ENCODE data around the gene POU6F2. TPM values are rescaled to one million over a fixed set of nuclear protein-coding genes. Genes with fewer than 3 reads are reported as not detected.

POU6F2 gene
- total and polyA plus RNA-seq, 2 experiments from 2014 or later: not detected

DNA sequence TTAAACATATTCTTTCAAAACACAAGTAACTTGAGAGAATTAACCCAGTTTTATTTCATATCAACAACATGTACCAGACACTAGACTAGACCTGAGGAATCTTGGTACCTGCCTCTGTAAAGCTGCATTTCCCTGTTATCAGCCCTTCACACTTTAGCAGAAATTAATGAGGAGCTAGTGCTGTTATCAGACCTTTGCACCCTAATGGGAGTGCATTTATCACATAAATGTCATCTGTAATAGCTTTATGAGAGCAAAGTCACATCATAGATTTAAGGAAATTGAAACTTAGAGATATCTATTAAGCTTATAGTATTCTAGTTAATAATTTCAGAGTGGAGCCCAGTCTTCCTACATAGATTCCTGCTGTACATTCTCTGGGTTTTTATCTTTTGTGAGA, 318.1 kb downstream of the POU6F2 start:
- Histone ChIP-seq H3K9me3 (ENCODE audit: low read depth) (no peaks in the 10 kb centered on the region), H3K79me2 (ENCODE audit: insufficient read depth) (no peaks in the 10 kb centered on the region), H3K9me2 (ENCODE audit: insufficient read depth) (no peaks in the 10 kb centered on the region), H3F3A (ENCODE audit: insufficient read depth) (no peaks in the 10 kb centered on the region), H2AFZ (no peak overlapping the region), H3K4me2 (ENCODE audit: unreplicated experiment) (no peak overlapping the region), H3K27me3 (replicated peaks; ENCODE audit: insufficient read depth) (no peaks in the 10 kb centered on the region), H3K4me3 (no peak overlapping the region), H4K20me1 (ENCODE audit: insufficient read depth) (no peaks in the 10 kb centered on the region), H3K27ac (no peak overlapping the region), H3K36me3 (ENCODE audit: low read depth) (no peaks in the 10 kb centered on the region), H3K9ac (no peak overlapping the region), H3K4me1 (ENCODE audit: insufficient read depth) (no peaks in the 10 kb centered on the region)
- DNase-seq: no peak
- in situ Hi-C loops (cut with MboI): no loop called here
- TF ChIP-seq EZH2 (IDR thresholded peaks at IDR 0.05; ENCODE audit: insufficient read depth, poor library complexity, severe bottlenecking) (no peak), EZH2phosphoT487 (IDR thresholded peaks at IDR 0.05; ENCODE audit: insufficient read depth, low read depth) (no peak)

DNA sequence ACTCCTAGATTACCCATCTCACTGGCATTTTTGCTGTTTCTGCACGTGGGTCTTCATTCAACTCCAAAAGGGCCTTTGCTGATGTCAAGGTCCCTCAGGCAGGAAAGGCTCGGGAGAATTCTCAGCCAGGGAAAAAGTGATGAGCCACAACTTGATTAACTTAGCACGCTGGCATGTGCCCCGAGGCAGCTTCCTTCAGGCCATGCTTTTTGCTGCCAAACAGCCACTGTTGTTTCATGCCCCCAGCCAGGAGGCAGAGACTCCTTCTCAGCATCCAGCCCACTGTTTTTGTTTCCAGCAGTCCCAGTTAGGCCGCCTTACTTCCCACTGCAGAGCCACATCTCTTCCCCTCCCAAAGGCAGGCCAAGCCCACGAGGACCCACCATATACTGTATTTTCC, 322.0 kb downstream of the POU6F2 start:
- in situ Hi-C loops (cut with MboI): no loop called here
- Histone ChIP-seq H4K20me1 (ENCODE audit: insufficient read depth) (no peaks in the 10 kb centered on the region), H3K79me2 (ENCODE audit: insufficient read depth) (no peaks in the 10 kb centered on the region), H3K36me3 (ENCODE audit: low read depth) (no peaks in the 10 kb centered on the region), H3K9me3 (ENCODE audit: low read depth) (no peaks in the 10 kb centered on the region), H3K27ac (peak overlapping the region; percentile 64), H3K27me3 (replicated peaks; ENCODE audit: insufficient read depth) (no peaks in the 10 kb centered on the region), H3K9me2 (ENCODE audit: insufficient read depth) (no peaks in the 10 kb centered on the region), H3K9ac (peak overlapping the region; percentile 23; the same call in 1 of the 2 replicates), H3K4me1 (ENCODE audit: insufficient read depth) (no peaks in the 10 kb centered on the region), H3K4me2 (ENCODE audit: unreplicated experiment) (no peak overlapping the region), H3F3A (ENCODE audit: insufficient read depth) (no peaks in the 10 kb centered on the region), H2AFZ (no peak overlapping the region), H3K4me3 (no peak overlapping the region)
- TF ChIP-seq EZH2 (IDR thresholded peaks at IDR 0.05; ENCODE audit: insufficient read depth, poor library complexity, severe bottlenecking) (no peak), EZH2phosphoT487 (IDR thresholded peaks at IDR 0.05; ENCODE audit: insufficient read depth, low read depth) (no peak)
- 5 to 7% methylated on average over 6 of the region's 6 CpGs for WGBS, 2 experiments (ENCODE audit: low coverage in 1 of 2, low lambda C conversion rate in 2 of 2, missing lambda C conversion rate in 2 of 2)
- peak; percentile 62 for DNase-seq

DNA sequence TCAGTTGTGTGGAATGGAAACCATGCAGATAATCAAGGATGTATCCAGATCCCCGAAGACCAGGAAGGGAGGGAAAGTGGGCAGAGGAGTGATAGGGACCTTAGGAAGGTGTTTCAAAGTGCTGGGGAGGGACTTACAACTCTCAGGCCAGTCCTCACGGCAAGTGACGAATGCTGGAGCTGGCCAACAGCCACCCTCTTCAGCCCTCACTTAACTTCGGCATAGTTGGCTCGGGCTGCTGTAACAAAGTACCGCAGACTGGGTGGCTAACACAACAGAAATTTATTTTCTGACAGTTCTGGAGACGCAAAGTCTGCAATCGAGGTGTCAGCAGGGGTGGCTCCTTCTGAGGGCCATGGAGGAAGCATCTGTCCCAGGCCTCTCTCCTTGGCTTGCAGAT, 322.6 kb downstream of the POU6F2 start:
- H3K27me3 ChIP-seq (replicated peaks; ENCODE audit: insufficient read depth): no peaks in the 10 kb centered on the region
- no peaks in the 10 kb centered on the region for H3F3A ChIP-seq (ENCODE audit: insufficient read depth)
- H3K4me3 ChIP-seq: no peak overlapping the region
- no peaks in the 10 kb centered on the region for H3K9me3 ChIP-seq (ENCODE audit: low read depth)
- no peaks in the 10 kb centered on the region for H4K20me1 ChIP-seq (ENCODE audit: insufficient read depth)
- TF ChIP-seq EZH2 (IDR thresholded peaks at IDR 0.05; ENCODE audit: insufficient read depth, poor library complexity, severe bottlenecking): no peak
- no peak for TF ChIP-seq EZH2phosphoT487 (IDR thresholded peaks at IDR 0.05; ENCODE audit: insufficient read depth, low read depth)
- in situ Hi-C loops (cut with MboI): no loop called here
- no peak overlapping the region for H2AFZ ChIP-seq
- no peaks in the 10 kb centered on the region for H3K9me2 ChIP-seq (ENCODE audit: insufficient read depth)
- H3K4me2 ChIP-seq (ENCODE audit: unreplicated experiment): no peak overlapping the region
- peak overlapping the region; percentile 23; the same call in 1 of the 2 replicates for H3K9ac ChIP-seq
- H3K27ac ChIP-seq: peak overlapping the region; percentile 64
- H3K4me1 ChIP-seq (ENCODE audit: insufficient read depth): no peaks in the 10 kb centered on the region
- WGBS, 2 experiments (ENCODE audit: low coverage in 1 of 2, low lambda C conversion rate in 2 of 2, missing lambda C conversion rate in 2 of 2): 19 to 21% methylated on average over 8 of the region's 8 CpGs
- no peaks in the 10 kb centered on the region for H3K36me3 ChIP-seq (ENCODE audit: low read depth)
- H3K79me2 ChIP-seq (ENCODE audit: insufficient read depth): no peaks in the 10 kb centered on the region
- peak; percentile 70 for DNase-seq

DNA sequence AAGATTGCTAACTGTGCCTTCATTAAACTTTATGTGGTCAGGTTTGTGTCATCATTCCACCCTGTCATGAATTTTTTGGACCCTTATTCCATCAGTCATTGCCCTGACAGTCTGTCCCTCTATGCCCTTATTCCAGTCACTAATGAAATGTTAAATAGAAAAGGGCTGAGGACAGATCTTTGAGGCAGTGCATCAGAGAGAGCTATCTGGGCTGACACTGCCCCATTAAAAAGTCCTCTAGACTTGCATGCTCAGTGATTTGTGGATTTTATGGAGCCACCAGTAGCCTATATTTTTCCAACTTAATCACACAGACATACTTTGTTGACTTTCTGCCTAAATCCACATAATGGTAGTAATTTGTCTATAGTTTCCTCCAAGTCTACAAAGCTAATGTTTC, 323.8 kb downstream of the POU6F2 start:
- H3K4me3 ChIP-seq: no peak overlapping the region
- H3K4me1 ChIP-seq (ENCODE audit: insufficient read depth): no peaks in the 10 kb centered on the region
- no peaks in the 10 kb centered on the region for H4K20me1 ChIP-seq (ENCODE audit: insufficient read depth)
- H3K9me2 ChIP-seq (ENCODE audit: insufficient read depth): no peaks in the 10 kb centered on the region
- H3K9ac ChIP-seq: no peak overlapping the region
- no peak overlapping the region for H2AFZ ChIP-seq
- no peaks in the 10 kb centered on the region for H3K27me3 ChIP-seq (replicated peaks; ENCODE audit: insufficient read depth)
- H3K36me3 ChIP-seq (ENCODE audit: low read depth): no peaks in the 10 kb centered on the region
- DNase-seq: no peak
- TF ChIP-seq EZH2phosphoT487 (IDR thresholded peaks at IDR 0.05; ENCODE audit: insufficient read depth, low read depth) (no peak), EZH2 (IDR thresholded peaks at IDR 0.05; ENCODE audit: insufficient read depth, poor library complexity, severe bottlenecking) (no peak)
- no peak overlapping the region for H3K27ac ChIP-seq
- H3K9me3 ChIP-seq (ENCODE audit: low read depth): no peaks in the 10 kb centered on the region
- no peak overlapping the region for H3K4me2 ChIP-seq (ENCODE audit: unreplicated experiment)
- H3K79me2 ChIP-seq (ENCODE audit: insufficient read depth): no peaks in the 10 kb centered on the region
- H3F3A ChIP-seq (ENCODE audit: insufficient read depth): no peaks in the 10 kb centered on the region
- in situ Hi-C loops (cut with MboI): no loop called here

DNA sequence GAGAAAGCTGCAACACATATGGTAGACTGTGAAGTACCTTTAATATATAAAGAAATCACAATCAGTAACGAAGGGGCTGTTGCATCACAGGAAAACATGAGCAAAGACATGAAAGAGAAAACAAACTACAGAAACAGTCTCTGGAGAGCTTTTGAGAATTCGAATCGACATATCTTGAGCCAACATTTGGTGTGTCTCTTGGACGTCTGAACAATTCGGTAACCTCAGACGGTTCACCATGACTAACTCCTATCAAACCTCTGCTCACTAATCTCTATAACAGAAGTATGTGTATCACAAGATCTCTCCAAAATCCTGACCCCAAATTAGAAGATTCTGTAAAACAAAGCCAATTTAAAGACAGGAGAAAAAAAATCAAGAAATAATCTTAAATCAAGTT, 326.5 kb downstream of the POU6F2 start:
- no peaks in the 10 kb centered on the region for H3K9me2 ChIP-seq (ENCODE audit: insufficient read depth)
- WGBS, 2 experiments (ENCODE audit: low coverage in 1 of 2, low lambda C conversion rate in 2 of 2, missing lambda C conversion rate in 2 of 2): 1 to 4% methylated on average over 6 of the region's 6 CpGs

More for the DNA sequence above, 326.5 kb downstream of the POU6F2 start:
- Histone ChIP-seq H3K79me2 (ENCODE audit: insufficient read depth) (no peaks in the 10 kb centered on the region), H4K20me1 (ENCODE audit: insufficient read depth) (no peaks in the 10 kb centered on the region), H3K4me2 (ENCODE audit: unreplicated experiment) (no peak overlapping the region), H3F3A (ENCODE audit: insufficient read depth) (no peaks in the 10 kb centered on the region), H3K9ac (no peak overlapping the region), H3K4me3 (no peak overlapping the region), H2AFZ (no peak overlapping the region), H3K27ac (peak overlapping the region; percentile 11; the same call in 1 of the 2 replicates), H3K9me3 (ENCODE audit: low read depth) (no peaks in the 10 kb centered on the region), H3K27me3 (replicated peaks; ENCODE audit: insufficient read depth) (no peaks in the 10 kb centered on the region), H3K4me1 (ENCODE audit: insufficient read depth) (no peaks in the 10 kb centered on the region), H3K36me3 (ENCODE audit: low read depth) (no peaks in the 10 kb centered on the region)
- peak; percentile 33 for DNase-seq
- in situ Hi-C loops (cut with MboI): no loop called here
- TF ChIP-seq EZH2phosphoT487 (IDR thresholded peaks at IDR 0.05; ENCODE audit: insufficient read depth, low read depth): no peak
